GM12878 (cell line): ENCODE results near the gene MCMBP. TPM values are rescaled to one million over a fixed set of nuclear protein-coding genes. Genes with fewer than 3 reads are reported as not detected.
"Not testable (repeated sequence)": the region's sequence is repeated elsewhere in the genome, so short reads cannot be mapped to it uniquely, and the experiment has no call there.

Source experiments
- ATAC-seq: fragments of 200-7000 bp; cut with Tn5 transposase; 3 replicates; pipeline ENCODE4 v1.9.1; 2020; ENCODE audit warnings: mild to moderate bottlenecking, moderate library complexity
- BruUV-seq: library from RNA; stranded (reverse); fragments of 400-500 nt; replicated peaks from 2 replicates; lab custom pipeline; 2021; lab: Mats Ljungman, UMichigan
- CTCF ChIA-PET: fragments of 300-600 bp; sonication (Branson Sonifier 250); formaldehyde crosslinking; extraction: SDS; loops from one replicate; lab custom pipeline; 2021; ENCODE audit warnings: inconsistent platforms; lab: Yijun Ruan, JAX
- POLR2A ChIA-PET: fragments of 350-600 bp; formaldehyde crosslinking; extraction: SDS; loops from one replicate; lab custom pipeline; 2021; ENCODE audit warnings: inconsistent platforms; lab: Charles Lee
- RAD21 ChIA-PET: fragments of 300-600 bp; sonication (Branson Sonifier 250); formaldehyde crosslinking; loops from one replicate; lab custom pipeline; 2023; ENCODE audit warnings: antibody characterized with exemption; ENCODE audit not compliant: unreplicated experiment; lab: Charles Lee
- SMC1A ChIA-PET: fragments of 300-600 bp; sonication (Branson Sonifier 250); formaldehyde crosslinking; loops from one replicate; lab custom pipeline; 2023; ENCODE audit not compliant: unreplicated experiment, uncharacterized antibody; lab: Charles Lee
- DNase-seq: peaks from one replicate; pipeline ENCODE4 v3.0.0-alpha.2; 2011; ENCODE audit warnings: low read depth, low spot score
- FAIRE-seq: peaks from 3 replicates; lab custom pipeline; 2011; peaks lifted over from hg19 to GRCh38; lab: Jason Lieb, UNC
- H2AFZ ChIP-seq: 2 replicates; pipeline ENCODE4 v1.6.0; 2011; ENCODE audit warnings: low read depth, low read length, control low read depth; ENCODE audit not compliant: control insufficient read depth
- H3K27ac ChIP-seq: 2 replicates; pipeline ENCODE4 v1.5.1; 2011; ENCODE audit warnings: control low read depth; ENCODE audit not compliant: control insufficient read depth, insufficient read depth
- H3K27me3 ChIP-seq, 2 experiments: replicated peaks in 1 of 2; 2 replicates each; pipeline versions ENCODE4 v1.6.0 to v1.6.1; 2011; ENCODE audit warnings: low read length in 1 of 2; ENCODE audit not compliant: control insufficient read depth in 2 of 2, insufficient read depth in 2 of 2
- H3K36me3 ChIP-seq, 2 experiments: 2 replicates each; pipeline ENCODE4 v1.5.1; 2011; ENCODE audit warnings: low read length in 1 of 2; ENCODE audit not compliant: control insufficient read depth in 2 of 2, insufficient read depth in 2 of 2
- H3K4me1 ChIP-seq: 2 replicates; pipeline ENCODE4 v1.6.1; 2011; ENCODE audit warnings: mild to moderate bottlenecking, low read length, moderate library complexity, mixed read lengths; ENCODE audit not compliant: control insufficient read depth, insufficient read depth
- H3K4me2 ChIP-seq: 2 replicates; pipeline ENCODE4 v1.6.0; 2011; ENCODE audit warnings: control low read depth; ENCODE audit not compliant: control insufficient read depth, insufficient read depth
- H3K4me3 ChIP-seq: fragments of 200-600 bp; sonication (generic); 2 replicates; pipeline ENCODE4 v1.5.1; 2016
- H3K79me2 ChIP-seq: 2 replicates; pipeline ENCODE4 v1.6.0; 2011; ENCODE audit warnings: low read length; ENCODE audit not compliant: control insufficient read depth, insufficient read depth
- H3K9ac ChIP-seq: 2 replicates; pipeline ENCODE4 v1.8.0; 2011; ENCODE audit warnings: low read length, control low read depth, mixed read lengths; ENCODE audit not compliant: control insufficient read depth, insufficient read depth
- H3K9me3 ChIP-seq: replicated peaks from 3 replicates; pipeline ENCODE4 v1.5.1; 2011; ENCODE audit warnings: mild to moderate bottlenecking, low read length; ENCODE audit not compliant: control insufficient read depth, insufficient read depth
- H4K20me1 ChIP-seq: 2 replicates; pipeline ENCODE4 v1.6.0; 2011; ENCODE audit not compliant: control insufficient read depth, insufficient read depth
- HDGF ChIP-seq: fragments of 450-650 bp; IDR thresholded peaks from 2 replicates; pipeline ENCODE4 v1.6.1; 2016; ENCODE audit warnings: antibody characterized with exemption
- IKZF1 ChIP-seq: fragments of 450-650 bp; conservative IDR thresholded peaks from 2 replicates; pipeline ENCODE4 v1.6.1; 2017; ENCODE audit warnings: antibody characterized with exemption, mild to moderate bottlenecking
- IKZF2 ChIP-seq, 2 experiments: fragments of 450-650 bp; IDR thresholded peaks; 2 replicates each; pipeline ENCODE4 v1.6.1; 2017; ENCODE audit warnings: mild to moderate bottlenecking in 2 of 2, moderate library complexity in 2 of 2
- MTA3 ChIP-seq: IDR thresholded peaks from 2 replicates; pipeline ENCODE4 v1.6.1; 2012; ENCODE audit warnings: low read length, inconsistent platforms, borderline replicate concordance
- NR2F1 ChIP-seq: fragments of 450-650 bp; conservative IDR thresholded peaks from 2 replicates; pipeline ENCODE4 v1.6.1; 2017; ENCODE audit warnings: mild to moderate bottlenecking
- ZBED1 ChIP-seq: IDR thresholded peaks from 2 replicates; pipeline ENCODE4 v1.6.1; 2016; ENCODE audit warnings: borderline replicate concordance
- WGBS: methylation state at CpG from one replicate; pipeline ENCODE4 v1.1.6; 2016; ENCODE audit warnings: low lambda C conversion rate; ENCODE audit not compliant: insufficient replicate concordance, insufficient coverage; ENCODE audit errors: missing lambda C conversion rate; 5-methylcytosine and 5-hydroxymethylcytosine counted together
- in situ Hi-C: fragments of 300-500 bp; cut with MboI; formaldehyde crosslinking; loops from 9 replicates; pipeline ENCODE4 v1.14.3; 2018; ENCODE audit warnings: mixed read lengths
- intact Hi-C: fragments of 100-400 bp; cut with micrococcal nuclease; formaldehyde crosslinking; loops from one replicate; pipeline ENCODE4 v1.14.2; 2022; ENCODE audit not compliant: unreplicated experiment
- polyA plus RNA-seq, 11 experiments: library from polyadenylated mRNA; depleted of rRNA in 4 of 11; unstranded in 6 of 11; stranded (reverse) in 5 of 11; fragments of >200 nt; fragmentation: Nextera tagmentation in 4 of 11; fragmentation: Illumina TruSeq in 1 of 11; extraction: Ambion mirVana in 4 of 11; extraction: Trizol in 1 of 11; gene quantifications; 1 replicate in 1 of 11; 2 replicates in 10 of 11; pipeline versions ENCODE4 v1.2.1 to v1.2.3, GENCODE V29; 2011 to 2016; ENCODE audit warnings: inconsistent platforms in 2 of 11, missing spikeins in 2 of 11, low read depth in 1 of 11
- total RNA-seq, 4 experiments: library from RNA; depleted of rRNA in 3 of 4; stranded (reverse); fragments of >200 nt in 3 of 4; fragmentation: Illumina TruSeq in 1 of 4; extraction: Trizol in 1 of 4; gene quantifications; 2 replicates each; pipeline versions ENCODE4 v1.2.1 to v1.2.3, GENCODE V29; 2013 to 2021

MCMBP gene
- total and polyA plus RNA-seq, 10 of the 15 experiments (the other 5 are each of a cell fraction or from before 2014, with no cell fraction given): 7.6 to 93.1 (median 75.7) TPM

DNA sequence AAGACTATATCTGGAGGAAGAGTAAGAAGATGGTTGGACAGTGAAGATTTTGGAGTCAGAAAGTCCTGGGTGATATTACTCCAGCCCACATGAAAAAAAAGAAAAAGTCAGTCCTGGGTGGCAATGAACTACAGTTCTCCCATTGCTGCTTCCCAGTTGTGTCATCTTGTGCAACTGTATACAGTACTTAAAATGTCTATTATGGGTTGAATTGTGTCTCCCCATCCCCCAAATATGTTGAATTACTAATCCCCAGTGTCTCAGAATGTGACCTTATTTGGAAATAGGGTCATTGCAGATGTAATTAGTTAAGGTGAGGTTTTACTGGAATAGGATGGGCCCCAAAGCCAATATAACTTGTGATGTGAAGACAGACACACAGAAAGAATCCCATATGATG, 35.5 kb upstream of the MCMBP start:
- Histone ChIP-seq H3K27ac (no peak overlapping the region), H3K4me3 (no peak overlapping the region), H3K79me2 (no peaks in the 10 kb centered on the region), H3K4me2 (no peak overlapping the region), H3K36me3 (peaks cover 3 to 20% of the 10 kb centered on the region in 2 experiments), H2AFZ (no peak overlapping the region), H3K27me3 (no peaks in the 10 kb centered on the region), H3K9me3 (no peaks in the 10 kb centered on the region), H3K4me1 (no peaks in the 10 kb centered on the region), H4K20me1 (no peaks in the 10 kb centered on the region), H3K9ac (no peak overlapping the region)
- in situ Hi-C loops (no loop called here), intact Hi-C loops (no loop called here)
- ChIA-PET SMC1A (no interaction called here), CTCF (no interaction called here), POLR2A (no interaction called here)
- no peak for FAIRE-seq
- no peak for DNase-seq
- no TSS peak for BruUV-seq
- no peak for ATAC-seq
- no peak for TF ChIP-seq ZBED1
- no peak for TF ChIP-seq HDGF
- TF ChIP-seq IKZF2 (IDR thresholded peaks at IDR 0.05): no peak
- no peak for TF ChIP-seq IKZF1
- TF ChIP-seq MTA3: no peak
- no peak for TF ChIP-seq NR2F1
- TF ChIP-seq, all 136 proteins: peak for 0
- RAD21 ChIA-PET: no interaction called here

DNA sequence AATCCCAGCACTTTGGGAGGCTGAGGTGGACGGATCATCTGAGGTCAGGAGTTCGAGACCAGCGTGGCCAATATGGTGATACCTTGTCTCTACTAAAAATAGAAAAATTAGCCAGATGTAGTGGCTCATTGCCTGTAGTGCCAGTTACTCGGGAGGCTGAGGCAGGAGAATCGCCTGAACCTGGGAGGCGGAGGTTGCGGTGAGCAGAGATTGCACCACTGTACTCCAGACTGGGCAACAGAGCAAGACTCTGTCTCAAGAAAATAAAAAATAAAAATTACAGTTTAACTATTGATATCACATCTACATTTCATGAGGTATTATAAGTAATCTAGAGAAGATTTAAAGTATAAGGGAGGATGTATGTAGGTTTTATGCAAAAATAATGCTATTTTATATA, 35.1 kb upstream of the MCMBP start:
- H3K27me3 ChIP-seq, H4K20me1 ChIP-seq, POLR2A ChIA-PET, H3K79me2 ChIP-seq, FAIRE-seq, H3K4me2 ChIP-seq, ATAC-seq, H2AFZ ChIP-seq, H3K4me1 ChIP-seq, H3K4me3 ChIP-seq, CTCF ChIA-PET, RAD21 ChIA-PET, H3K9me3 ChIP-seq, DNase-seq, H3K9ac ChIP-seq, BruUV-seq, in situ Hi-C loops, intact Hi-C loops, H3K27ac ChIP-seq: not testable (repeated sequence)
- WGBS: 97% methylated on average over 7 of the region's 7 CpGs
- SMC1A ChIA-PET: interaction anchor here (1.1 kb wide), 1 partner anchor 174 kb away, joined by 3 read pairs; no protein-coding TSS in a partner anchor
- H3K36me3 ChIP-seq: peaks cover 2 to 16% of the 10 kb centered on the region in 2 experiments
